Thoracic aorta (tissue), 2 donors: ENCODE results near the gene PARD6G. TPM values are rescaled to one million over a fixed set of nuclear protein-coding genes. Genes with fewer than 3 reads are reported as not detected.

Source experiments
- ATAC-seq: fragments of 150-250 bp; one replicate; pipeline ENCODE4 v1.8.0; 2017; ENCODE audit warnings: low read depth; ENCODE audit not compliant: insufficient number of reproducible peaks, low FRiP score
- DNase-seq: peaks from one replicate; pipeline ENCODE4 v3.0.0-alpha.2; 2020; ENCODE audit warnings: low spot score
- H3K27ac ChIP-seq, 2 donors: fragments of 200-600 bp; sonication (generic); 1 replicate in 1 of 2; 2 replicates in 1 of 2; pipeline ENCODE4 v1.5.1; 2016; ENCODE audit warnings: mild to moderate bottlenecking in 2 of 2, moderate library complexity in 2 of 2
- H3K27me3 ChIP-seq: fragments of 200-600 bp; sonication (generic); replicated peaks from 2 replicates; pipeline ENCODE4 v1.6.0; 2016; ENCODE audit warnings: mild to moderate bottlenecking; ENCODE audit not compliant: insufficient read depth
- H3K36me3 ChIP-seq: fragments of 200-600 bp; sonication (generic); one replicate; pipeline ENCODE4 v1.5.1; 2016
- H3K4me1 ChIP-seq, 2 donors: fragments of 200-600 bp; sonication (generic); 1 replicate in 1 of 2; 2 replicates in 1 of 2; pipeline versions ENCODE4 v1.5.1 to v1.6.0; 2016; ENCODE audit warnings: low read depth in 2 of 2, mild to moderate bottlenecking in 1 of 2; ENCODE audit not compliant: control insufficient read depth in 1 of 2
- H3K4me3 ChIP-seq: fragments of 200-600 bp; sonication (generic); 2 replicates; pipeline ENCODE4 v1.5.1; 2016; ENCODE audit warnings: mild to moderate bottlenecking
- H3K9me3 ChIP-seq: fragments of 200-600 bp; sonication (generic); 2 replicates; pipeline ENCODE4 v1.5.1; 2016
- total RNA-seq, 2 donors: library from RNA; depleted of rRNA; stranded (reverse); fragments of >200 nt; gene quantifications; one replicate each; pipeline versions ENCODE4 v1.1.0 to v1.2.3, GENCODE V29; 2016
- TF ChIP-seq, protein P1 (sequence below): fragments of 200-600 bp; sonication (generic); IDR thresholded peaks from one replicate; pipeline ENCODE4 v1.5.1; 2019; ENCODE audit warnings: antibody characterized with exemption

Gene PARD6G
- total RNA-seq, 2 donors from 2014 or later: 3.0 to 4.8 TPM

DNA sequence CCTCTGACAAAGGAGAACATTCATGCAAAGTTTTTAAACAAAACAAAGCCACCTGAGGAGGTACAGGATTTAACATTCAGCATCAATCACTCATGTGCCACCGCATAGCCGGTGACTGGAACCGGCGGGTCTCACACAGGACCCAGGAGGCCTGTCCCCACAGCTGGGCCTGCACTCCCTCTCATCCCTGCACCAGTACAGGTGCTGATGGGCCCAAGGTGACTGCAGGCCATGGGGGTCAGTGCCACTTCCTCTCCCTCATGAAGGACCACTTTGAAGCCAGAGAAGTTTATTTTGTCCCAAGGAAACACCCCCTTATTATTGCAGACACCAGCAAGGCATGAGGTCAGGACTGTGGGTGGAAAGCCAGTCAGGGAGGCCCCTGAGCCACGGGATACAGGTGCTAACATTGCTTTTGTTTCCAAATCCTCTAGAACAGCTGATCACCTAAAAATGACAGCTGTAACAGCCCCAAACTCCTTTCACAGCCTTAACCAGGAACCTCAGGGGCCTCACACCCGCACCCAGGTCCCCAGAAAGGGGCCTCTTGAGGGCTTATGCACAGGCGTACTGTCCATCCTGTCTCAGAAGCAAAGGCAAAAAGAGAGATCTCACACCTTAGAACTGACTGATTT lies 14.0 kb downstream of the PARD6G start:
- H3K9me3 ChIP-seq: no peaks in the 10 kb centered on the region
- TF ChIP-seq, protein P1, sequence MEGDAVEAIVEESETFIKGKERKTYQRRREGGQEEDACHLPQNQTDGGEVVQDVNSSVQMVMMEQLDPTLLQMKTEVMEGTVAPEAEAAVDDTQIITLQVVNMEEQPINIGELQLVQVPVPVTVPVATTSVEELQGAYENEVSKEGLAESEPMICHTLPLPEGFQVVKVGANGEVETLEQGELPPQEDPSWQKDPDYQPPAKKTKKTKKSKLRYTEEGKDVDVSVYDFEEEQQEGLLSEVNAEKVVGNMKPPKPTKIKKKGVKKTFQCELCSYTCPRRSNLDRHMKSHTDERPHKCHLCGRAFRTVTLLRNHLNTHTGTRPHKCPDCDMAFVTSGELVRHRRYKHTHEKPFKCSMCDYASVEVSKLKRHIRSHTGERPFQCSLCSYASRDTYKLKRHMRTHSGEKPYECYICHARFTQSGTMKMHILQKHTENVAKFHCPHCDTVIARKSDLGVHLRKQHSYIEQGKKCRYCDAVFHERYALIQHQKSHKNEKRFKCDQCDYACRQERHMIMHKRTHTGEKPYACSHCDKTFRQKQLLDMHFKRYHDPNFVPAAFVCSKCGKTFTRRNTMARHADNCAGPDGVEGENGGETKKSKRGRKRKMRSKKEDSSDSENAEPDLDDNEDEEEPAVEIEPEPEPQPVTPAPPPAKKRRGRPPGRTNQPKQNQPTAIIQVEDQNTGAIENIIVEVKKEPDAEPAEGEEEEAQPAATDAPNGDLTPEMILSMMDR: no peak
- DNase-seq (no peak), ATAC-seq (no peak)
- H3K27ac ChIP-seq: no peak overlapping the region
- no peak overlapping the region for H3K4me3 ChIP-seq
- H3K27me3 ChIP-seq: no peaks in the 10 kb centered on the region
- H3K4me1 ChIP-seq: no peaks in the 10 kb centered on the region
- H3K36me3 ChIP-seq: no peaks in the 10 kb centered on the region

DNA sequence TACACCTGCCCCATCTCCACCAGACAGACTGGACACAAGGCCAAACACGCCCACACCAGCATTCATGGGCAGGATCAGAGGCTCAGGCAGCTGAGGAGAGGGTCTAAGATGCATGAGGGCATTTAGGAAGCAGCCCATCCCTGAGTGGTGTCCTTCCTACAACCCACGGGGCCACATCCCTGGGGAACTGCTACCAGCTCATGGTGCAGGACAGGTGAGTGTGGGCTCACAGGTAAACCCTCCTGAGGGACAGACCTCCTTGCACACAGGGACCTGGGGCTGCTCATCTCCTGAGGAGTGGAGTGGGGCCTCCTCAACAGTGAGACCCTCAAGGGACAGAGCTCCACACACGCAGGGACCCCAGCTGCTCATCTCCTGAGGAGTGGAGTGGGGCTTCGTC lies 14.6 kb downstream of the PARD6G start:
- DNase-seq (no peak), ATAC-seq (no peak)
- no peaks in the 10 kb centered on the region for H3K9me3 ChIP-seq
- H3K27ac ChIP-seq: no peak overlapping the region
- no peak overlapping the region for H3K4me3 ChIP-seq
- no peaks in the 10 kb centered on the region for H3K4me1 ChIP-seq
- TF ChIP-seq, protein P1: no peak
- H3K27me3 ChIP-seq: no peaks in the 10 kb centered on the region
- H3K36me3 ChIP-seq: no peaks in the 10 kb centered on the region

DNA sequence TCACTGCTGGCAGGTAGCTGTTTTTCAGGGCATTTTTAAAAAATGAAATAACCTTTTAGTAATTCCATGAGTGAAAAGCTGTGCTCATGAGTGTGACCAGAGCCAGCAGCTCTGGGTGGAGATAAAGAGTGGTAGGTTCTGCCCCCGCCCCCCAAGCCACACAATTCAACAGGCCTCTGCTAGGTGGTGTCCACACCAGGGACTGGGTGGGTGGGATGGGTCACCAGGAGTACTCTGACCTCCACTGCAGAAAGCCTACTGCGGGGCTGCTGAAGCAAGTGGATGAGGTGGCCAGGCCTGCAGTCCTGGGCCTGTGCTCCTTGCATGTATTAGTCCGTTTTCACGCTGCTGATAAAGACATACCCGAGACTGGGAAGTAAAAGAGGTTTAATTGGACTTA lies 15.3 kb downstream of the PARD6G start:
- TF ChIP-seq, protein P1: no peak
- no peak for DNase-seq

DNA sequence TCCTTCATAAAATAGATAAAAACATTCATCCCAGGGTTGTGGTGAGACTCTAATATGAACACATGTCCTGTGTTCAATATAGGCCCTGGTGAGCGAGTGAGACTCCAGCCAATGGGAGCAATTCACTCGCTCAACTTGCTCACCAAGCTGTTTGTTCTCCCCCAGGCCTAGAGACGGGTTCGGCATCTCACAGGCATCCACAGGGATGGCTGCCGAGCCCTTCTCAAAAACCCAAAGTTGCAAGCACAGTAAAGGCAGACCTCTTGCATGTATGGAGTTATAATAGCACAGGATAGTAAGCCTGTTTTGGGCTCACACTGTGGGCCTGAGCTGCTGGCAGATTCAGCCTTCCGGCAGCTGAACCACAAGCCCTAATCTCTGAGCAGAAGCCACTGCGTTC lies 15.7 kb downstream of the PARD6G start:
- ATAC-seq (no peak), DNase-seq (no peak)

More for the DNA sequence above, 15.3 kb downstream of the PARD6G start:
- H3K4me3 ChIP-seq: no peak overlapping the region
- H3K27me3 ChIP-seq: no peaks in the 10 kb centered on the region
- H3K27ac ChIP-seq: no peak overlapping the region
- ATAC-seq: no peak
- no peaks in the 10 kb centered on the region for H3K36me3 ChIP-seq
- no peaks in the 10 kb centered on the region for H3K9me3 ChIP-seq
- no peaks in the 10 kb centered on the region for H3K4me1 ChIP-seq

DNA sequence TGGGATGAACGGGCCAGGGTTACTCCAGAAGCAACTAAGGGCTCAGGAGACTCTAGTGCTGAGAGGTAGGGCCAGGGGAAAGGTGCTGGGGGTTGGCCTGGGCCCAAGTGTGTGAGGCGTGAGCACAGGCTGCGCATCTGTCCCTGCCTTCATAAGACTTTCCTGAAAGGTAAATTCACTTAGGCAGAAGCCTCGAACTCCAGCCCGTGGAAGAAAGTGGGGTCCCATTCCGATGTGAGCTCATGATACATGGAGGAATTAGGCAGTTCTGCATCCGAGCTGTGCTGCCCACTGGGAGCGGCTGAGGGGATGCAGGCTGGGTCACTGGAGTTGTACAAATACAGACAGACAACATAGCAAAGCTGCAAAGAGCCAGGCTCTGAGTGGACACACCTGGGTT lies 16.2 kb downstream of the PARD6G start:
- TF ChIP-seq, protein P1: no peak
- no peaks in the 10 kb centered on the region for H3K36me3 ChIP-seq
- H3K4me3 ChIP-seq: no peak overlapping the region
- H3K27me3 ChIP-seq: no peaks in the 10 kb centered on the region
- DNase-seq: no peak
- H3K9me3 ChIP-seq: no peaks in the 10 kb centered on the region
- no peak overlapping the region for H3K27ac ChIP-seq
- ATAC-seq: no peak
- H3K4me1 ChIP-seq: no peaks in the 10 kb centered on the region

More for the DNA sequence above, 15.7 kb downstream of the PARD6G start:
- Histone ChIP-seq H3K4me1 (no peaks in the 10 kb centered on the region), H3K27me3 (no peaks in the 10 kb centered on the region), H3K27ac (no peak overlapping the region), H3K36me3 (no peaks in the 10 kb centered on the region), H3K4me3 (no peak overlapping the region), H3K9me3 (no peaks in the 10 kb centered on the region)
- TF ChIP-seq, protein P1: no peak
